ENCODE results near the gene LSM14A.

- no peak for TF ChIP-seq POLR2A (IDR thresholded peaks at IDR 0.05; ENCODE audit: low read depth, low read length)
- no peak for TF ChIP-seq POU2F2 (IDR thresholded peaks at IDR 0.05; ENCODE audit: low read depth, low read length)
- no peak for TF ChIP-seq TAF1 (IDR thresholded peaks at IDR 0.05; ENCODE audit: low read depth, low read length)
- TF ChIP-seq POLR2AphosphoS5 (IDR thresholded peaks at IDR 0.05; ENCODE audit: low read depth, low read length), result no peak
Observed at GRCh38 chr19:34218818-34219164, 46.5 kb downstream of the LSM14A start.

All from GM12891 (cell line).